ENCODE measurements around the gene NDFIP2.

DNA sequence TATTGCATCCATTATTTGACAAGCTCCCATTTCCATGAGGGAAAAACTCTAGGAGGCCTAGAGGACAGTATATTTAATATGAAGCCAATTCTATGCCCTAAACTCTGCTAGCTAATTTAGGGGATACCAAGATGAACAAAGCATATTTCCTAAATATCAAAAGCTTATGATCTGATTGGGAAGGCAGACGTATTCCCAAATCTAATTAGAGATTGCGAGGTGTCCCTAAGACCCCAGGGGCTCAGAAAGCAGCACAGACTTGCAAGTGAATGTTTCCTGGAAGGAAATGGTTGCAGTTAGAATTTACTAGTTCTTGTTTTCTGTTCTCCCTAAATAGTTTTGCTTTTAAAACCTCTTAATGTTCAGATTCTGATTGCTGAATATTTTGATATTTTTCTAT, 30.7 kb downstream of the NDFIP2 start:
- TF ChIP-seq EZH2 (IDR thresholded peaks at IDR 0.05; ENCODE audit: borderline replicate concordance, low read depth, low read length, severe bottlenecking): no peak
- TF ChIP-seq, protein P1, sequence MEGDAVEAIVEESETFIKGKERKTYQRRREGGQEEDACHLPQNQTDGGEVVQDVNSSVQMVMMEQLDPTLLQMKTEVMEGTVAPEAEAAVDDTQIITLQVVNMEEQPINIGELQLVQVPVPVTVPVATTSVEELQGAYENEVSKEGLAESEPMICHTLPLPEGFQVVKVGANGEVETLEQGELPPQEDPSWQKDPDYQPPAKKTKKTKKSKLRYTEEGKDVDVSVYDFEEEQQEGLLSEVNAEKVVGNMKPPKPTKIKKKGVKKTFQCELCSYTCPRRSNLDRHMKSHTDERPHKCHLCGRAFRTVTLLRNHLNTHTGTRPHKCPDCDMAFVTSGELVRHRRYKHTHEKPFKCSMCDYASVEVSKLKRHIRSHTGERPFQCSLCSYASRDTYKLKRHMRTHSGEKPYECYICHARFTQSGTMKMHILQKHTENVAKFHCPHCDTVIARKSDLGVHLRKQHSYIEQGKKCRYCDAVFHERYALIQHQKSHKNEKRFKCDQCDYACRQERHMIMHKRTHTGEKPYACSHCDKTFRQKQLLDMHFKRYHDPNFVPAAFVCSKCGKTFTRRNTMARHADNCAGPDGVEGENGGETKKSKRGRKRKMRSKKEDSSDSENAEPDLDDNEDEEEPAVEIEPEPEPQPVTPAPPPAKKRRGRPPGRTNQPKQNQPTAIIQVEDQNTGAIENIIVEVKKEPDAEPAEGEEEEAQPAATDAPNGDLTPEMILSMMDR (IDR thresholded peaks at IDR 0.05; ENCODE audit: borderline replicate concordance, extremely low read depth, low read length, poor library complexity, severe bottlenecking): no peak
